ENCODE measurements around the gene ACSL1.

DNA sequence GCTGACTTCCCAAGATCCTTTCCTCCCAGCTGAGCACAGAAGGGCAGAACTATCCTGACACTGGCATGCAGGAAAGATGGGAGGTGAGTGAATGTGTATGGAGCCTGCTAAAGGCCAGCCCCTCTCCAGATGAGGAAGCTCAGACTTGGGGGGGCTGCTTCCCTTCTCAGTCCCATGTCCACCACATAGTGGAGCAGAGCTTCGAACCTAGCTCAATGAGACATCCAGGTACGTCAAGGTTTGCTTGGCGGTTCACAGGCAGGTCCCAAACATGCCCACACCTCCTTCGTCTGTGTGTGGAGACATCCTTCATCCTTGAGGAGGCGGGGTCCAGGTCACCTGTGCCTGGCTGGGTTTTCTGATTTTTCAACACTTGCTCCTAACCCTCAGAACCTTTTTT, 31.3 kb downstream of the ACSL1 start:
- TF ChIP-seq, protein P1, sequence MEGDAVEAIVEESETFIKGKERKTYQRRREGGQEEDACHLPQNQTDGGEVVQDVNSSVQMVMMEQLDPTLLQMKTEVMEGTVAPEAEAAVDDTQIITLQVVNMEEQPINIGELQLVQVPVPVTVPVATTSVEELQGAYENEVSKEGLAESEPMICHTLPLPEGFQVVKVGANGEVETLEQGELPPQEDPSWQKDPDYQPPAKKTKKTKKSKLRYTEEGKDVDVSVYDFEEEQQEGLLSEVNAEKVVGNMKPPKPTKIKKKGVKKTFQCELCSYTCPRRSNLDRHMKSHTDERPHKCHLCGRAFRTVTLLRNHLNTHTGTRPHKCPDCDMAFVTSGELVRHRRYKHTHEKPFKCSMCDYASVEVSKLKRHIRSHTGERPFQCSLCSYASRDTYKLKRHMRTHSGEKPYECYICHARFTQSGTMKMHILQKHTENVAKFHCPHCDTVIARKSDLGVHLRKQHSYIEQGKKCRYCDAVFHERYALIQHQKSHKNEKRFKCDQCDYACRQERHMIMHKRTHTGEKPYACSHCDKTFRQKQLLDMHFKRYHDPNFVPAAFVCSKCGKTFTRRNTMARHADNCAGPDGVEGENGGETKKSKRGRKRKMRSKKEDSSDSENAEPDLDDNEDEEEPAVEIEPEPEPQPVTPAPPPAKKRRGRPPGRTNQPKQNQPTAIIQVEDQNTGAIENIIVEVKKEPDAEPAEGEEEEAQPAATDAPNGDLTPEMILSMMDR (conservative IDR thresholded peaks at IDR 0.05; ENCODE audit: low read length) = no peak
- TF ChIP-seq EZH2phosphoT487 (IDR thresholded peaks at IDR 0.05; ENCODE audit: borderline replicate concordance, low read depth, low read length) = no peak

Data from OCI-LY7 (cell line).